GM11168 (cell line): ENCODE results near the gene RABGAP1.

Experiments
- in situ Hi-C: fragments of 300-500 bp; cut with MboI; formaldehyde crosslinking; loops from one replicate; pipeline ENCODE4 v1.12.0; 2022; ENCODE audit warnings: low sequenced_read_pairs; ENCODE audit not compliant: unreplicated experiment

The RABGAP1 gene

GRCh38 chr9:123003466-123003865 lies 62.6 kb downstream of the RABGAP1 start:
- in situ Hi-C loops, result no loop called here

GRCh38 chr9:123005964-123006363 lies 65.1 kb downstream of the RABGAP1 start:
- in situ Hi-C loops, result no loop called here

- in situ Hi-C loops, result no loop called here
Measured at GRCh38 chr9:123007269-123007668, 66.4 kb downstream of the RABGAP1 start.

GRCh38 chr9:123008909-123009308 lies 68.1 kb downstream of the RABGAP1 start:
- in situ Hi-C loops, result no loop called here

- in situ Hi-C loops, result no loop called here
Measured at GRCh38 chr9:123011380-123011779, 70.6 kb downstream of the RABGAP1 start.

- in situ Hi-C loops, result no loop called here
Measured at GRCh38 chr9:123011878-123012528, 71.2 kb downstream of the RABGAP1 start.

GRCh38 chr9:123016631-123017030 lies 75.8 kb downstream of the RABGAP1 start:
- in situ Hi-C loops, result no loop called here

- in situ Hi-C loops, result no loop called here
Measured at GRCh38 chr9:123020796-123021195, 80.0 kb downstream of the RABGAP1 start.

- in situ Hi-C loops, result no loop called here
Measured at GRCh38 chr9:123026425-123026824, 85.6 kb downstream of the RABGAP1 start.

- in situ Hi-C loops, result no loop called here
Measured at GRCh38 chr9:123027517-123027916, 86.7 kb downstream of the RABGAP1 start.

- in situ Hi-C loops, result no loop called here
Measured at GRCh38 chr9:123028136-123028535, 87.3 kb downstream of the RABGAP1 start.

GRCh38 chr9:123028973-123029372 lies 88.2 kb downstream of the RABGAP1 start:
- in situ Hi-C loops, result no loop called here

- in situ Hi-C loops, result no loop called here
Measured at GRCh38 chr9:123031963-123032362, 91.1 kb downstream of the RABGAP1 start.

- in situ Hi-C loops, result no loop called here
Measured at GRCh38 chr9:123033352-123033751, 92.5 kb downstream of the RABGAP1 start, which contains the start of gene GPR21. Gene GPR21, plus strand, starts transcription at chr9:123033667. Its CDS starts 900 bp downstream, at chr9:123034567.

GRCh38 chr9:123033864-123034601 lies 93.2 kb downstream of the RABGAP1 start:
- in situ Hi-C loops, result no loop called here

- in situ Hi-C loops, result no loop called here
Measured at GRCh38 chr9:123034881-123035510, 94.2 kb downstream of the RABGAP1 start.

- in situ Hi-C loops, result no loop called here
Measured at GRCh38 chr9:123035791-123036190, 95.0 kb downstream of the RABGAP1 start.

- in situ Hi-C loops, result no loop called here
Measured at GRCh38 chr9:123036893-123037545, 96.2 kb downstream of the RABGAP1 start.

- in situ Hi-C loops, result no loop called here
Measured at GRCh38 chr9:123039617-123040219, 98.9 kb downstream of the RABGAP1 start.

GRCh38 chr9:123040801-123041200 lies 100.0 kb downstream of the RABGAP1 start:
- in situ Hi-C loops, result no loop called here
